ENCODE data around the gene MRPS7. TPM values are rescaled to one million over a fixed set of nuclear protein-coding genes. Genes with fewer than 3 reads are reported as not detected.

The MRPS7 gene
- total and polyA plus RNA-seq, 9 of the 15 experiments (the other 6 are each of a cell fraction or from before 2014, with no cell fraction given), result 107 to 244 (median 132) TPM

- no peak for TF ChIP-seq ZBTB40 (IDR thresholded peaks at IDR 0.05)
- 0 out of 2 replicates have a peak, but pooled peaks have one; percentile 5 for TF ChIP-seq ZBTB40 (CRISPR knock-in tag; IDR thresholded peaks at IDR 0.05)
- no peak for TF ChIP-seq KDM1A (IDR thresholded peaks at IDR 0.05)
- TF ChIP-seq STAG1 (CRISPR knock-in tag; IDR thresholded peaks at IDR 0.05; ENCODE audit: borderline replicate concordance), result no peak
- TF ChIP-seq ZNF583 (CRISPR knock-in tag; IDR thresholded peaks at IDR 0.05), result peak; percentile 50
- no peak for TF ChIP-seq ESRRB (CRISPR knock-in tag; IDR thresholded peaks at IDR 0.05; ENCODE audit: borderline replicate concordance)
- TF ChIP-seq USF2 (CRISPR knock-in tag; IDR thresholded peaks at IDR 0.05), result no peak
- no peak for TF ChIP-seq MXI1 (IDR thresholded peaks at IDR 0.05; ENCODE audit: low read depth, low read length)
- no peak for TF ChIP-seq CEBPG (CRISPR knock-in tag; IDR thresholded peaks at IDR 0.05)
- TF ChIP-seq CEBPG (tag; conservative IDR thresholded peaks at IDR 0.05 in 1 of 2, IDR thresholded peaks at IDR 0.05 in 1 of 2), result no peak
These were observed 9.2 kb downstream of the MRPS7 start, which contains the start of gene MIF4GD (continued) for GRCh38 chr17:75270966-75271232.

All from K562 (cell line).